ENCODE results near the gene CDKAL1.

The CDKAL1 gene

GRCh38 chr6:20991910-20992309 is 457.7 kb downstream of the CDKAL1 start:
- no peak for DNase-seq

GRCh38 chr6:20996099-20996498 is 461.8 kb downstream of the CDKAL1 start:
- no peak for DNase-seq

- no peak for DNase-seq
Observed at GRCh38 chr6:20997143-20997769, 463.0 kb downstream of the CDKAL1 start.

GRCh38 chr6:20997770-20998147 is 463.5 kb downstream of the CDKAL1 start:
- no peak for DNase-seq

- no peak for DNase-seq
Observed at GRCh38 chr6:20998748-20999448, 464.6 kb downstream of the CDKAL1 start.

- no peak for DNase-seq
Observed at GRCh38 chr6:21000331-21000801, 466.1 kb downstream of the CDKAL1 start.

- DNase-seq: no peak
Observed at GRCh38 chr6:21001736-21002135, 467.5 kb downstream of the CDKAL1 start.

- no peak for DNase-seq
Observed at GRCh38 chr6:21003780-21004541, 469.7 kb downstream of the CDKAL1 start.

- DNase-seq: no peak
Observed at GRCh38 chr6:21005816-21006570, 471.7 kb downstream of the CDKAL1 start.

- DNase-seq: no peak
Observed at GRCh38 chr6:21019614-21020013, 485.4 kb downstream of the CDKAL1 start.

GRCh38 chr6:21022343-21023107 is 488.3 kb downstream of the CDKAL1 start:
- no peak for DNase-seq

- no peak for DNase-seq
Observed at GRCh38 chr6:21023210-21023609, 489.0 kb downstream of the CDKAL1 start.

GRCh38 chr6:21024616-21025015 is 490.4 kb downstream of the CDKAL1 start:
- DNase-seq: no peak

- no peak for DNase-seq
Observed at GRCh38 chr6:21026576-21027273, 492.5 kb downstream of the CDKAL1 start.

GRCh38 chr6:21027507-21027906 is 493.2 kb downstream of the CDKAL1 start:
- no peak for DNase-seq

- no peak for DNase-seq
Observed at GRCh38 chr6:21031182-21031581, 496.9 kb downstream of the CDKAL1 start.

- no peak for DNase-seq
Observed at GRCh38 chr6:21033084-21033483, 498.8 kb downstream of the CDKAL1 start.

- no peak for DNase-seq
Observed at GRCh38 chr6:21033575-21034026, 499.3 kb downstream of the CDKAL1 start.

- no peak for DNase-seq
Observed at GRCh38 chr6:21034345-21034744, 500.1 kb downstream of the CDKAL1 start.

GRCh38 chr6:21037453-21037852 is 503.2 kb downstream of the CDKAL1 start:
- no peak for DNase-seq

- DNase-seq: no peak
Observed at GRCh38 chr6:21039926-21040325, 505.7 kb downstream of the CDKAL1 start.
